GM18505 (cell line): ENCODE measurements around the gene IL34.

Experiments used
- ATAC-seq: cut with Tn5 transposase; IDR thresholded peaks from one replicate; pipeline ENCODE4 v1.9.1; 2021; ENCODE audit not compliant: unreplicated experiment
- POLR2A ChIP-seq: IDR thresholded peaks from 4 replicates; pipeline ENCODE4 v1.6.1; 2011; ENCODE audit warnings: borderline replicate concordance; ENCODE audit not compliant: insufficient read depth, insufficient read length; ENCODE audit errors: extremely low read depth

Gene IL34

GRCh38 chr16:70656712-70657263 lies 10.4 kb downstream of the IL34 start:
- ATAC-seq = no peak

GRCh38 chr16:70657956-70658355 lies 11.6 kb downstream of the IL34 start:
- no peak for ATAC-seq
- no peak for TF ChIP-seq POLR2A

More at GRCh38 chr16:70656712-70657263, 10.4 kb downstream of the IL34 start:
- TF ChIP-seq POLR2A = no peak

- TF ChIP-seq POLR2A = no peak
- ATAC-seq = no peak
These were observed 12.6 kb downstream of the IL34 start for GRCh38 chr16:70658921-70659320.

- ATAC-seq = no peak
- no peak for TF ChIP-seq POLR2A
These were observed 13.2 kb downstream of the IL34 start for GRCh38 chr16:70659546-70659945.

- no peak for TF ChIP-seq POLR2A
- ATAC-seq = no peak
These were observed 13.8 kb downstream of the IL34 start for GRCh38 chr16:70659953-70660671.

GRCh38 chr16:70660672-70661350 lies 14.5 kb downstream of the IL34 start:
- no peak for TF ChIP-seq POLR2A
- ATAC-seq = no peak

- no peak for ATAC-seq
- no peak for TF ChIP-seq POLR2A
These were observed 15.2 kb downstream of the IL34 start for GRCh38 chr16:70661534-70661917.

- no peak for ATAC-seq
- TF ChIP-seq POLR2A = no peak
These were observed 15.7 kb downstream of the IL34 start for GRCh38 chr16:70661918-70662641.

GRCh38 chr16:70662991-70663523 lies 16.7 kb downstream of the IL34 start:
- ATAC-seq = no peak
- no peak for TF ChIP-seq POLR2A

GRCh38 chr16:70663524-70664324 lies 17.4 kb downstream of the IL34 start:
- no peak for TF ChIP-seq POLR2A
- no peak for ATAC-seq

GRCh38 chr16:70664325-70665112 lies 18.2 kb downstream of the IL34 start:
- TF ChIP-seq POLR2A = no peak
- ATAC-seq = no peak
